ENCODE measurements around the gene WDR72. TPM values are rescaled to one million over a fixed set of nuclear protein-coding genes. Genes with fewer than 3 reads are reported as not detected.

The WDR72 gene
- total and polyA plus RNA-seq, 12 donors, result 0.09 TPM; not detected in 11

GRCh38 chr15:53563627-53564026 lies 195.8 kb downstream of the WDR72 start:
- H3K9me3 ChIP-seq, result no peaks in the 10 kb centered on the region
- 72 to 79% methylated on average over 4 of the region's 4 CpGs for WGBS, 2 donors
- no peak overlapping the region for H3K27ac ChIP-seq
- no peak for DNase-seq
- intact Hi-C loops (cut with DNase I), result no loop called here
- no peak overlapping the region for H3K4me3 ChIP-seq
- H3K4me1 ChIP-seq, result no peaks in the 10 kb centered on the region
- no peaks in the 10 kb centered on the region for H3K27me3 ChIP-seq
- no peak for ATAC-seq
- no peak for TF ChIP-seq CTCF (IDR thresholded peaks at IDR 0.05)
- H3K36me3 ChIP-seq, result no peaks in the 10 kb centered on the region

- Histone ChIP-seq H3K27me3 (peaks cover 0 to 2% (median 0%) of the 10 kb centered on the region in 7 donors), H3K36me3 (no peaks in the 10 kb centered on the region), H3K4me1 (no peaks in the 10 kb centered on the region), H3K27ac (no peak overlapping the region), H3K9me3 (no peaks in the 10 kb centered on the region), H3K4me3 (no peak overlapping the region)
- no peak for ATAC-seq
- WGBS, 2 donors, result 54 to 58% methylated on average over 7 of the region's 7 CpGs
- no peak for TF ChIP-seq CTCF (IDR thresholded peaks at IDR 0.05)
- intact Hi-C loops (cut with DNase I), result no loop called here
- DNase-seq, result no peak
Measured at GRCh38 chr15:53559364-53560277, 199.8 kb downstream of the WDR72 start.

GRCh38 chr15:53558384-53558783 lies 201.1 kb downstream of the WDR72 start:
- Histone ChIP-seq H3K9me3 (no peaks in the 10 kb centered on the region), H3K36me3 (no peaks in the 10 kb centered on the region), H3K27ac (no peak overlapping the region), H3K4me3 (no peak overlapping the region), H3K27me3 (peaks cover 0 to 7% (median 0%) of the 10 kb centered on the region in 7 donors), H3K4me1 (no peaks in the 10 kb centered on the region)
- no peak for ATAC-seq
- intact Hi-C loops (cut with DNase I), result no loop called here
- WGBS, 2 donors, result 67 to 69% methylated on average over 1 of the region's 1 CpG
- DNase-seq, result no peak
- no peak for TF ChIP-seq CTCF (IDR thresholded peaks at IDR 0.05)

GRCh38 chr15:53555226-53555625 lies 204.2 kb downstream of the WDR72 start:
- DNase-seq (no peak), ATAC-seq (no peak)
- intact Hi-C loops (cut with DNase I), result no loop called here
- peaks cover 0 to 7% (median 0%) of the 10 kb centered on the region in 7 donors for H3K27me3 ChIP-seq
- H3K4me1 ChIP-seq, result no peaks in the 10 kb centered on the region
- 41 to 51% methylated on average over 7 of the region's 7 CpGs for WGBS, 2 donors
- no peak overlapping the region for H3K27ac ChIP-seq
- no peaks in the 10 kb centered on the region for H3K36me3 ChIP-seq
- H3K9me3 ChIP-seq, result no peaks in the 10 kb centered on the region
- H3K4me3 ChIP-seq, result no peak overlapping the region
- TF ChIP-seq CTCF (IDR thresholded peaks at IDR 0.05), result no peak

Measured in heart right ventricle (tissue), 16 donors.